ENCODE data around the gene FHOD1. TPM values are rescaled to one million over a fixed set of nuclear protein-coding genes. Genes with fewer than 3 reads are reported as not detected.

FHOD1 gene
- total and polyA plus RNA-seq, 2 experiments from 2014 or later, result 10.0 to 17.2 TPM

- no peak overlapping the region for H3K27ac ChIP-seq
- no peak overlapping the region for H3K4me3 ChIP-seq
- TF ChIP-seq EZH2 (IDR thresholded peaks at IDR 0.05; ENCODE audit: borderline replicate concordance) (no peak), EZH2phosphoT487 (IDR thresholded peaks at IDR 0.05; ENCODE audit: low read depth, severe bottlenecking, unreplicated experiment) (no peak), CTCF (IDR thresholded peaks at IDR 0.05; ENCODE audit: poor library complexity) (no peak)
- no peak overlapping the region for H3K4me2 ChIP-seq
- H3K9me2 ChIP-seq (replicated peaks; ENCODE audit: insufficient read depth), result no peaks in the 10 kb centered on the region
- H3K27me3 ChIP-seq, result no peaks in the 10 kb centered on the region
- peaks cover 11% of the 10 kb centered on the region for H3K4me1 ChIP-seq (ENCODE audit: insufficient read depth)
- no peak overlapping the region for H2AFZ ChIP-seq
- no peaks in the 10 kb centered on the region for H3K9me3 ChIP-seq (ENCODE audit: low read depth)
- H3K36me3 ChIP-seq (replicated peaks; ENCODE audit: insufficient read depth, low read depth), result no peaks in the 10 kb centered on the region
- 93% methylated on average over 26 of the region's 26 CpGs for WGBS (ENCODE audit: low lambda C conversion rate, missing lambda C conversion rate)
- H4K20me1 ChIP-seq (ENCODE audit: insufficient read depth, poor library complexity, severe bottlenecking), result no peaks in the 10 kb centered on the region
- DNase-seq (ENCODE audit: low spot score), result no peak
- H3K79me2 ChIP-seq, result peaks cover 12% of the 10 kb centered on the region
These were observed 59.9 kb downstream of the FHOD1 start for GRCh38 chr16:67187175-67187890.

- H3K79me2 ChIP-seq, result peaks cover 12% of the 10 kb centered on the region
- no peaks in the 10 kb centered on the region for H3K36me3 ChIP-seq (replicated peaks; ENCODE audit: insufficient read depth, low read depth)
- no peak overlapping the region for H2AFZ ChIP-seq
- H3K9me3 ChIP-seq (ENCODE audit: low read depth), result no peaks in the 10 kb centered on the region
- 33% methylated on average over 5 of the region's 5 CpGs for WGBS (ENCODE audit: low lambda C conversion rate, missing lambda C conversion rate)
- no peak for TF ChIP-seq EZH2 (IDR thresholded peaks at IDR 0.05; ENCODE audit: borderline replicate concordance)
- DNase-seq (ENCODE audit: low spot score), result no peak
- H3K4me1 ChIP-seq (ENCODE audit: insufficient read depth), result peaks cover 11% of the 10 kb centered on the region
- H3K9me2 ChIP-seq (replicated peaks; ENCODE audit: insufficient read depth), result no peaks in the 10 kb centered on the region
- no peak overlapping the region for H3K4me2 ChIP-seq
- no peak overlapping the region for H3K4me3 ChIP-seq
- no peak overlapping the region for H3K27ac ChIP-seq
- no peaks in the 10 kb centered on the region for H3K27me3 ChIP-seq
- no peaks in the 10 kb centered on the region for H4K20me1 ChIP-seq (ENCODE audit: insufficient read depth, poor library complexity, severe bottlenecking)
These were observed 60.7 kb downstream of the FHOD1 start for GRCh38 chr16:67186550-67186950.

- H3K4me3 ChIP-seq, result no peak overlapping the region
- H3K36me3 ChIP-seq (replicated peaks; ENCODE audit: insufficient read depth, low read depth), result no peaks in the 10 kb centered on the region
- no peaks in the 10 kb centered on the region for H3K9me3 ChIP-seq (ENCODE audit: low read depth)
- H3K4me1 ChIP-seq (ENCODE audit: insufficient read depth), result peaks cover 11% of the 10 kb centered on the region
- no peaks in the 10 kb centered on the region for H3K27me3 ChIP-seq
- peaks cover 12% of the 10 kb centered on the region for H3K79me2 ChIP-seq
- WGBS (ENCODE audit: low lambda C conversion rate, missing lambda C conversion rate), result 16% methylated on average over 12 of the region's 12 CpGs
- no peaks in the 10 kb centered on the region for H4K20me1 ChIP-seq (ENCODE audit: insufficient read depth, poor library complexity, severe bottlenecking)
- H3K27ac ChIP-seq, result no peak overlapping the region
- no peak for DNase-seq (ENCODE audit: low spot score)
- H2AFZ ChIP-seq, result no peak overlapping the region
- peak overlapping the region; percentile 87 for H3K4me2 ChIP-seq
- no peak for TF ChIP-seq EZH2phosphoT487 (IDR thresholded peaks at IDR 0.05; ENCODE audit: low read depth, severe bottlenecking, unreplicated experiment)
- no peak for TF ChIP-seq CTCF (IDR thresholded peaks at IDR 0.05; ENCODE audit: poor library complexity)
- no peak for TF ChIP-seq EZH2 (IDR thresholded peaks at IDR 0.05; ENCODE audit: borderline replicate concordance)
- no peaks in the 10 kb centered on the region for H3K9me2 ChIP-seq (replicated peaks; ENCODE audit: insufficient read depth)
These were observed 61.6 kb downstream of the FHOD1 start for GRCh38 chr16:67185651-67186134.

- H3K4me3 ChIP-seq, result no peak overlapping the region
- no peak overlapping the region for H3K27ac ChIP-seq
- H3K79me2 ChIP-seq, result peaks cover 12% of the 10 kb centered on the region
- H3K9me2 ChIP-seq (replicated peaks; ENCODE audit: insufficient read depth), result no peaks in the 10 kb centered on the region
- H3K4me1 ChIP-seq (ENCODE audit: insufficient read depth), result peaks cover 11% of the 10 kb centered on the region
- DNase-seq (ENCODE audit: low spot score), result peak; percentile 95
- H3K27me3 ChIP-seq, result no peaks in the 10 kb centered on the region
- peak; percentile 86 for TF ChIP-seq CTCF (IDR thresholded peaks at IDR 0.05; ENCODE audit: poor library complexity)
- no peak for TF ChIP-seq EZH2 (IDR thresholded peaks at IDR 0.05; ENCODE audit: borderline replicate concordance)
- no peaks in the 10 kb centered on the region for H3K36me3 ChIP-seq (replicated peaks; ENCODE audit: insufficient read depth, low read depth)
- WGBS (ENCODE audit: low lambda C conversion rate, missing lambda C conversion rate), result 17% methylated on average over 39 of the region's 43 CpGs
- H4K20me1 ChIP-seq (ENCODE audit: insufficient read depth, poor library complexity, severe bottlenecking), result no peaks in the 10 kb centered on the region
- H2AFZ ChIP-seq, result no peak overlapping the region
- H3K4me2 ChIP-seq, result peak overlapping the region; percentile 87
- H3K9me3 ChIP-seq (ENCODE audit: low read depth), result no peaks in the 10 kb centered on the region
These were observed 62.2 kb downstream of the FHOD1 start for GRCh38 chr16:67184995-67185650.
